Measurements from ENCODE around the gene MERTK.

DNA sequence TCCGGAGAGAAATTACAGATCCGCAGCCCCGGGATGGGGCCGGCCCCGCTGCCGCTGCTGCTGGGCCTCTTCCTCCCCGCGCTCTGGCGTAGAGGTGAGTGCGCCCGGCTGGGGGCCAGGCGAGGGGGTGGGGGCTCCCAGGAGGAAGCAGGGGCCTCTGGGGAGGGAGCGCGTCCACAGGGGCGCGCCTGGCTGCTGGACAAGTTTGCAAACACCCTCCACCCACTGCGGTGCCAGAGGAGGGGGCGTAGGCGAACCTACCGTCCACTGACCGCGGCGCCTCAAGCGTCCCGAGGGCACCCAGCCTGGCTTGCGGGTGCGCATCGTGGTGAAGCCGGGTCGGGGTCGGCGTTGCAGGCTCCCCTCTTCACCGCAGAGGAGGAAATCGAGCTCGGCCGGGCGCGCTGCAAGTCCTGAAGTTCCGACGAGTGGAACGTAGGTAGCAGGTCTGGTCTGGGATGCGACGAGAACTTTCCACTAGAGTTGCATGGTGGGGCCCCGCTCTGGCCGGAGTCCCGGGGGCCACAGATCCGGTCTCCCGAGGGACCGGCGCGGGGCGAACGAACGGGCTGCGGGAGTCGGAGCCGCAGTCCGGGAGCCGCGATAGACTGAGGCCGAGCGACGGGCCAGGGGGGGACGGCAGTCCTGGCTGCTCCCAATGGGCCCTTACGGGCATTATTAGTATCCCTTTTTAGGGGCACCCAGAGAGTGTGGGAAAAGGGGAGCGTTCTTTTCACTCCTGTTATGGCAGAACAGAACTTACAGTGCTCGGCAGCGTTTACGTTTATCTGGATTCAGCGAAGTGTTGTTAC, 502 bp downstream of the MERTK start:
- TF ChIP-seq, protein P1, sequence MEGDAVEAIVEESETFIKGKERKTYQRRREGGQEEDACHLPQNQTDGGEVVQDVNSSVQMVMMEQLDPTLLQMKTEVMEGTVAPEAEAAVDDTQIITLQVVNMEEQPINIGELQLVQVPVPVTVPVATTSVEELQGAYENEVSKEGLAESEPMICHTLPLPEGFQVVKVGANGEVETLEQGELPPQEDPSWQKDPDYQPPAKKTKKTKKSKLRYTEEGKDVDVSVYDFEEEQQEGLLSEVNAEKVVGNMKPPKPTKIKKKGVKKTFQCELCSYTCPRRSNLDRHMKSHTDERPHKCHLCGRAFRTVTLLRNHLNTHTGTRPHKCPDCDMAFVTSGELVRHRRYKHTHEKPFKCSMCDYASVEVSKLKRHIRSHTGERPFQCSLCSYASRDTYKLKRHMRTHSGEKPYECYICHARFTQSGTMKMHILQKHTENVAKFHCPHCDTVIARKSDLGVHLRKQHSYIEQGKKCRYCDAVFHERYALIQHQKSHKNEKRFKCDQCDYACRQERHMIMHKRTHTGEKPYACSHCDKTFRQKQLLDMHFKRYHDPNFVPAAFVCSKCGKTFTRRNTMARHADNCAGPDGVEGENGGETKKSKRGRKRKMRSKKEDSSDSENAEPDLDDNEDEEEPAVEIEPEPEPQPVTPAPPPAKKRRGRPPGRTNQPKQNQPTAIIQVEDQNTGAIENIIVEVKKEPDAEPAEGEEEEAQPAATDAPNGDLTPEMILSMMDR (IDR thresholded peaks at IDR 0.05): no peak
- peak in 1 of 2 donors; percentile 18 for TF ChIP-seq POLR2A (IDR thresholded peaks at IDR 0.05)
